Measurements from ENCODE around the gene CCDC6. TPM values are rescaled to one million over a fixed set of nuclear protein-coding genes. Genes with fewer than 3 reads are reported as not detected.

The CCDC6 gene
- total RNA-seq, 2 donors from 2014 or later, result 77.7 to 107 TPM

GRCh38 chr10:59781511-59781910 lies 124.8 kb downstream of the CCDC6 start:
- Mint-ChIP-seq H3K4me3 (no peak overlapping the region), H3K4me1 (ENCODE audit: low read depth) (no peaks in the 10 kb centered on the region), H3K36me3 (ENCODE audit: insufficient read depth in 2 of 2) (peaks cover 0 to 2% of the 10 kb centered on the region in 2 donors), H3K27me3 (ENCODE audit: low read depth) (no peaks in the 10 kb centered on the region), H3K9me3 (no peaks in the 10 kb centered on the region), H3K27ac (no peak overlapping the region)
- ATAC-seq (replicated peaks in 1 of 2) (peak in 1 of 2 donors; percentile 26), DNase-seq (no peak)

GRCh38 chr10:59779756-59780533 lies 126.4 kb downstream of the CCDC6 start:
- H3K36me3 Mint-ChIP-seq (ENCODE audit: insufficient read depth in 2 of 2), result no peaks in the 10 kb centered on the region

GRCh38 chr10:59774451-59774850 lies 131.9 kb downstream of the CCDC6 start:
- DNase-seq (no peak), ATAC-seq (replicated peaks in 1 of 2) (no peak)
- Mint-ChIP-seq H3K4me3 (no peak overlapping the region), H3K36me3 (ENCODE audit: insufficient read depth in 2 of 2) (no peaks in the 10 kb centered on the region), H3K27me3 (ENCODE audit: low read depth) (no peaks in the 10 kb centered on the region), H3K27ac (no peak overlapping the region), H3K9me3 (peaks cover 0 to 2% of the 10 kb centered on the region in 2 donors), H3K4me1 (ENCODE audit: low read depth) (no peaks in the 10 kb centered on the region)

More at GRCh38 chr10:59779756-59780533, 126.4 kb downstream of the CCDC6 start:
- Mint-ChIP-seq H3K4me3 (no peak overlapping the region), H3K9me3 (no peaks in the 10 kb centered on the region), H3K4me1 (ENCODE audit: low read depth) (no peaks in the 10 kb centered on the region), H3K27me3 (ENCODE audit: low read depth) (no peaks in the 10 kb centered on the region), H3K27ac (no peak overlapping the region)
- DNase-seq (no peak), ATAC-seq (replicated peaks in 1 of 2) (peak in 1 of 2 donors; percentile 18)

GRCh38 chr10:59773088-59773487 lies 133.3 kb downstream of the CCDC6 start:
- DNase-seq (no peak), ATAC-seq (replicated peaks in 1 of 2) (no peak)
- H3K4me1 Mint-ChIP-seq (ENCODE audit: low read depth), result no peaks in the 10 kb centered on the region
- H3K36me3 Mint-ChIP-seq (ENCODE audit: insufficient read depth in 2 of 2), result no peaks in the 10 kb centered on the region
- H3K27me3 Mint-ChIP-seq (ENCODE audit: low read depth), result no peaks in the 10 kb centered on the region
- no peak overlapping the region for H3K4me3 Mint-ChIP-seq
- H3K9me3 Mint-ChIP-seq, result peaks cover 0 to 2% of the 10 kb centered on the region in 2 donors
- no peak overlapping the region for H3K27ac Mint-ChIP-seq

- no peak for ATAC-seq (replicated peaks in 1 of 2)
- H3K4me3 Mint-ChIP-seq, result no peak overlapping the region
- H3K9me3 Mint-ChIP-seq, result peaks cover 0 to 2% of the 10 kb centered on the region in 2 donors
- no peaks in the 10 kb centered on the region for H3K27me3 Mint-ChIP-seq (ENCODE audit: low read depth)
- DNase-seq, result no peak
- no peaks in the 10 kb centered on the region for H3K4me1 Mint-ChIP-seq (ENCODE audit: low read depth)
- H3K36me3 Mint-ChIP-seq (ENCODE audit: insufficient read depth in 2 of 2), result no peaks in the 10 kb centered on the region
- H3K27ac Mint-ChIP-seq, result no peak overlapping the region
Measured at GRCh38 chr10:59771162-59771807, 135.1 kb downstream of the CCDC6 start.

GRCh38 chr10:59770689-59771088 lies 135.7 kb downstream of the CCDC6 start:
- no peaks in the 10 kb centered on the region for H3K36me3 Mint-ChIP-seq (ENCODE audit: insufficient read depth in 2 of 2)
- no peak overlapping the region for H3K27ac Mint-ChIP-seq
- no peaks in the 10 kb centered on the region for H3K27me3 Mint-ChIP-seq (ENCODE audit: low read depth)
- H3K9me3 Mint-ChIP-seq, result peaks cover 0 to 2% of the 10 kb centered on the region in 2 donors
- no peak overlapping the region for H3K4me3 Mint-ChIP-seq
- DNase-seq (no peak), ATAC-seq (replicated peaks in 1 of 2) (no peak)
- H3K4me1 Mint-ChIP-seq (ENCODE audit: low read depth), result no peaks in the 10 kb centered on the region

GRCh38 chr10:59762505-59762904 lies 143.9 kb downstream of the CCDC6 start:
- H3K4me3 Mint-ChIP-seq, result no peak overlapping the region
- no peak overlapping the region for H3K27ac Mint-ChIP-seq
- H3K27me3 Mint-ChIP-seq (ENCODE audit: low read depth), result no peaks in the 10 kb centered on the region
- H3K36me3 Mint-ChIP-seq (ENCODE audit: insufficient read depth in 2 of 2), result peaks cover 0 to 3% of the 10 kb centered on the region in 2 donors
- H3K4me1 Mint-ChIP-seq (ENCODE audit: low read depth), result no peaks in the 10 kb centered on the region
- DNase-seq (no peak), ATAC-seq (replicated peaks in 1 of 2) (no peak)
- peaks cover 0 to 3% of the 10 kb centered on the region in 2 donors for H3K9me3 Mint-ChIP-seq

- Mint-ChIP-seq H3K36me3 (ENCODE audit: insufficient read depth in 2 of 2) (peaks cover 0 to 3% of the 10 kb centered on the region in 2 donors), H3K4me3 (no peak overlapping the region), H3K27me3 (ENCODE audit: low read depth) (peaks cover 5% of the 10 kb centered on the region), H3K27ac (no peak overlapping the region), H3K4me1 (ENCODE audit: low read depth) (no peaks in the 10 kb centered on the region), H3K9me3 (peaks cover 0 to 3% of the 10 kb centered on the region in 2 donors)
- ATAC-seq (replicated peaks in 1 of 2) (no peak), DNase-seq (no peak)
Measured at GRCh38 chr10:59757966-59758365, 148.4 kb downstream of the CCDC6 start.

GRCh38 chr10:59754951-59755350 lies 151.4 kb downstream of the CCDC6 start:
- Mint-ChIP-seq H3K4me3 (no peak overlapping the region), H3K27me3 (ENCODE audit: low read depth) (peaks cover 11% of the 10 kb centered on the region), H3K9me3 (no peaks in the 10 kb centered on the region), H3K36me3 (ENCODE audit: insufficient read depth in 2 of 2) (no peaks in the 10 kb centered on the region), H3K27ac (no peak overlapping the region), H3K4me1 (ENCODE audit: low read depth) (no peaks in the 10 kb centered on the region)
- ATAC-seq (replicated peaks in 1 of 2) (no peak), DNase-seq (no peak)

- Mint-ChIP-seq H3K27me3 (ENCODE audit: low read depth) (peaks cover 13% of the 10 kb centered on the region), H3K36me3 (ENCODE audit: insufficient read depth in 2 of 2) (no peaks in the 10 kb centered on the region), H3K27ac (no peak within 1 kb of the TSS), H3K4me3 (no peak within 1 kb of the TSS), H3K4me1 (ENCODE audit: low read depth) (no peaks in the 10 kb centered on the region), H3K9me3 (no peaks in the 10 kb centered on the region)
- DNase-seq (no peak), ATAC-seq (replicated peaks in 1 of 2) (no peak)
Measured at GRCh38 chr10:59753267-59753666, 153.1 kb downstream of the CCDC6 start, which contains the start of gene MRLN. MRLN (minus strand) TSS chr10:59753455.

- no peak overlapping the region for H3K27ac Mint-ChIP-seq
- no peaks in the 10 kb centered on the region for H3K9me3 Mint-ChIP-seq
Measured at GRCh38 chr10:59752278-59752940, 153.9 kb downstream of the CCDC6 start.

GRCh38 chr10:59750155-59750945 lies 156.0 kb downstream of the CCDC6 start:
- H3K9me3 Mint-ChIP-seq, result no peaks in the 10 kb centered on the region
- H3K27ac Mint-ChIP-seq, result no peak overlapping the region
- ATAC-seq (replicated peaks in 1 of 2), result no peak
- no peak for DNase-seq
- H3K4me3 Mint-ChIP-seq, result no peak overlapping the region
- H3K27me3 Mint-ChIP-seq (ENCODE audit: low read depth), result peaks cover 26% of the 10 kb centered on the region
- no peaks in the 10 kb centered on the region for H3K4me1 Mint-ChIP-seq (ENCODE audit: low read depth)
- no peaks in the 10 kb centered on the region for H3K36me3 Mint-ChIP-seq (ENCODE audit: insufficient read depth in 2 of 2)

More at GRCh38 chr10:59752278-59752940, 153.9 kb downstream of the CCDC6 start:
- no peak overlapping the region for H3K4me3 Mint-ChIP-seq
- H3K27me3 Mint-ChIP-seq (ENCODE audit: low read depth), result peaks cover 21% of the 10 kb centered on the region
- DNase-seq (no peak), ATAC-seq (replicated peaks in 1 of 2) (no peak)
- H3K4me1 Mint-ChIP-seq (ENCODE audit: low read depth), result no peaks in the 10 kb centered on the region
- no peaks in the 10 kb centered on the region for H3K36me3 Mint-ChIP-seq (ENCODE audit: insufficient read depth in 2 of 2)
